HG03025 (cell line): ENCODE results near the gene PSMB7.

ENCODE experiments used
- ATAC-seq: cut with Tn5 transposase; IDR thresholded peaks from one replicate; pipeline ENCODE4 v1.9.1; 2021; ENCODE audit warnings: mild to moderate bottlenecking, moderate library complexity; ENCODE audit not compliant: unreplicated experiment, low FRiP score

Gene PSMB7

GRCh38 chr9:124414612-124415011 is 630 bp downstream of the PSMB7 start:
- ATAC-seq = no peak

GRCh38 chr9:124412228-124412575 is 3.0 kb downstream of the PSMB7 start:
- no peak for ATAC-seq

GRCh38 chr9:124411514-124412227 is 3.6 kb downstream of the PSMB7 start:
- no peak for ATAC-seq

- no peak for ATAC-seq
These were observed 4.8 kb downstream of the PSMB7 start for GRCh38 chr9:124410321-124410913.

- no peak for ATAC-seq
These were observed 5.8 kb downstream of the PSMB7 start for GRCh38 chr9:124409410-124409809.

- ATAC-seq = no peak
These were observed 12.0 kb downstream of the PSMB7 start for GRCh38 chr9:124403246-124403645.

- no peak for ATAC-seq
These were observed 15.0 kb downstream of the PSMB7 start for GRCh38 chr9:124399968-124400940.

GRCh38 chr9:124399323-124399967 is 15.8 kb downstream of the PSMB7 start:
- no peak for ATAC-seq

- ATAC-seq = no peak
These were observed 16.9 kb downstream of the PSMB7 start for GRCh38 chr9:124398191-124398935.

- ATAC-seq = no peak
These were observed 19.4 kb downstream of the PSMB7 start for GRCh38 chr9:124395826-124396225.

GRCh38 chr9:124394596-124394995 is 20.6 kb downstream of the PSMB7 start:
- no peak for ATAC-seq

GRCh38 chr9:124394167-124394566 is 21.1 kb downstream of the PSMB7 start:
- no peak for ATAC-seq

- ATAC-seq = no peak
These were observed 22.3 kb downstream of the PSMB7 start for GRCh38 chr9:124392871-124393460.

- no peak for ATAC-seq
These were observed 22.9 kb downstream of the PSMB7 start for GRCh38 chr9:124392254-124392870.

GRCh38 chr9:124390794-124391658 is 24.2 kb downstream of the PSMB7 start:
- no peak for ATAC-seq

GRCh38 chr9:124389146-124389939 is 25.9 kb downstream of the PSMB7 start:
- ATAC-seq = no peak

- no peak for ATAC-seq
These were observed 26.8 kb downstream of the PSMB7 start for GRCh38 chr9:124388275-124389048.
